HG02981 (cell line): ENCODE results near the gene SEC61A1.

Source experiments
- ATAC-seq: cut with Tn5 transposase; IDR thresholded peaks from one replicate; pipeline ENCODE4 v1.9.1; 2021; ENCODE audit warnings: mild to moderate bottlenecking, moderate library complexity; ENCODE audit not compliant: unreplicated experiment

Gene SEC61A1

DNA sequence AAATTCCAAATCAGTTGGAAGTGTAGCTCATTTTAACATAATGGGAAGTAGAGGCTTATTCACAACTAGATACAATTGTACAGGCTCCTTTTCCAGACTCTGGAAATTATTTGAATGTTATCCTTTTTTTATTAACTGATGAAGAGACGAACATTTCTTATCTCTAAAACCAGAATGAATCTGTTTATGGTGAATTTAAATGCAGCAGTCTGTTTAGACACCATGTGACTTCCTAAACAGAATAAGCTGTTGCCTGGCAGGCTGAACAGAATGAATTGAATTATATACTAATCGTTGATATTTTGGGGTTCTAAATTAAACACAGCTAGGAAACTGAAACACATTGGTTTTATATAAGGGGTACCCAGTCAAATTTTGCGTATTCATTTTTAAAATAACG, 4.0 kb downstream of the SEC61A1 start:
- ATAC-seq, result no peak

DNA sequence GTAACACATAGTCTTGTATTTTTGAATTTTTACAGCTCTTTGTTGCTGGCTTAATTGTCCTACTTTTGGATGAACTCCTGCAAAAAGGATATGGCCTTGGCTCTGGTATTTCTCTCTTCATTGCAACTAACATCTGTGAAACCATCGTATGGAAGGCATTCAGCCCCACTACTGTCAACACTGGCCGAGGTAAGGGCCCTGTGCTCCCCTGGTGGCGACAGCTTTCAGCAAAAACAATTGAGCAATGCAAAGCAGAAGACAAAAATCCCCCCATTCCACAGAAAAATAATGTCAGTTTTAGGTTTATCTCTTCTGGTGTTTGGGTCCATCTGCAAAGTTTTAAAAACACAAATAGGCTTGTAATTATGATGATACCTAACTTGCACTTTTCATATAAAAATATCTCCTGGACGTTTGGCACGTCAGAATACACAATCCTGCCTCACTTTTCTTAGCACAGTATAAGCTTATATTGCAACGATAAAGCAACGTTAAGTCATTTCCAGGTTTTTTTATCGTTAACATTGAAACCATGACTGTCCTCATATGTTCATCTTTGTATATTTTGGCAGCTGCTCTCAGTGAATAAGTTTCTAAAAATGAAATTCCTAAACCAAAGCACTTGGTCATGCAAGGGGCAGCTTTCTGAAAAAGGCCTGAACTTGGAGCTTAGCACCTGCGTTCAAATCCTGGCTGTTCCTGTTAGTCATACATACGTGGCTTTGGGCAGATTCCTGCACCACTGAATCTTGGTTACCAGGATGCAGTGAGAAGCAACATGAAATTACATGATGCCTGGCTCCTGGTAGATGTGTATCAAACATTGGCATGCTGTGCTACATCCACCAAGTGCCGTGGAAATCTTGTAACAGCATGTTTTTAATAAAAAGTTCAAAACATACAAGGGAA, 8.5 kb downstream of the SEC61A1 start:
- ATAC-seq, result no peak

GRCh38 chr3:128062033-128062745, 10.0 kb downstream of the SEC61A1 start:
- ATAC-seq, result no peak

DNA sequence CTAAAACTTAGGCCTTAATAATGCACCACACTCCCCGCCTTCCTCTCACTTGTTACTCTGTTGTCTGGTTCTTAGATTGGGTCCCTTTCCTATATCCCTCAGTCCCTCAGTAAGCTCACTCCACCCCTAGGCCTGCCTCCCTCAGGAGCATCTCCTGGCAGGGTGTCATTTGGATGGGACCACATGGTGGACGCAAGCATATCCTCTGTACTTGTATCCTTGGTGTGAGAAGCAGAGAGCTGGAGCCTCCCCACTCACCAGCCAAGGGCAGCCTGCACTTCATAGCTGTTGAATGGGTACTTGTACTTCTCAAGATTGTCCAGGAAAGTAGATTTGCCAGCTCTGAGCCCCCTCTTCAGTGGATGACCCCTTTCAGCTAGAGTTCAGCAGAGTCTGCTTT, 11.6 kb downstream of the SEC61A1 start:
- no peak for ATAC-seq

- ATAC-seq, result no peak
Observed at GRCh38 chr3:128064962-128065361, 12.7 kb downstream of the SEC61A1 start.

DNA sequence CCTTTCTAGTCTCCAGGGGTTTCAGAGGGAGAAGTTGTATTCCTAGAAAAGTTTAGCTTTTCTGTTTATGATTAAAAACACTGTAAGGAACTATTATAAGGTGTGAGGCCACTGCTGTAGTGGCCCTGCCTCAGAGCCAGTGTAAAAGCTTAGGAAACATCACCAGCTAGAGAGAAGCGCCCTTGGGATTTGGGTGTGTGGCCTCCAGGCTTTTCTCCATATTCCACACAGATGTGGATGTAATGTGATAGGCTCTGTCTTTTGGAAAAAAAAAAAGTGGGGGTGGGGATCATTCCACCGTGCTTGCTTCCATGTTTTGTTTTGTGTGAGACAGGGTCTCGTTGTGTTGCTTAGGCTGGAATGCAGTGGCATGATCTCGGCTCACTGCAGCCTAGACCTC, 13.9 kb downstream of the SEC61A1 start:
- ATAC-seq, result no peak

- ATAC-seq, result no peak
Observed at GRCh38 chr3:128066676-128067075, 14.4 kb downstream of the SEC61A1 start.

DNA sequence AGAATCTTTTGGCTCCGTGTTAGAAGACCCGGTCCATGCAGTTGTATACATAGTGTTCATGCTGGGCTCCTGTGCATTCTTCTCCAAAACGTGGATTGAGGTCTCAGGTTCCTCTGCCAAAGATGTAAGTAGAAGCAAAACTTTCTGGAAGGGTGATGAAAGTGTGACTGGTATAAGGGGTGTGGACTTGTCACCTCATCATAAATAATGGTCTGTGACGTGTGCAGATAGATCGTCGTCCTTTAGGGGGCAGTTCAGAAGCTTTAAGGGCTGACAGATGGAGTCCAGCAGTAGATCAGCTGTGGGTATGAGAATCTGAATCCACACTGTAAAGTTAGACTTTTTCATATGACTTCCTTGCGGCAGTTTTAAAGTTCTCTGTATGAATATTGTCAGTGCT, 15.3 kb downstream of the SEC61A1 start:
- ATAC-seq, result no peak

DNA sequence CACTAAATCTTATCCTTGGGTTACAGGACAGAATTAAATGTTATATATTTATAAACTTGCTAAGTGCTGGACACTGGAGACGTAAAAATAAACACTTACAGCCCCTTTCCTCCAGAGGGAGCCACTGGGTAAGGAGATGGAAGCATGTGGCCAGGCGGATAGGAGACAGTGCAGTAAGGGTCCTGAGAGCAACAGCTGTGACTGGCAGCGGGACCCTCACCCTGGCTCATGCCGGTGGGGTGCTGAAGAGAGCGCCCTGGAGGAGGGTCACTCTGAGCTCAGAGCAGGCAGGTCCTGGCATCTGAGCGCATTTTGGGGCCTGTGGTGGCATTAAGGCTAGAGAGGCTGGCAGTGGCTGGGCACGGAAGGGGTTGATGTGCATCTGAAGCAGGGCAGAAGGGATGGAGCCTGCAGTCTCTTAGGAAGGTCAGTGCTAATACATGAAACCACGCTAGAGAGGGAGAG, 16.0 kb downstream of the SEC61A1 start:
- no peak for ATAC-seq

GRCh38 chr3:128069271-128069670, 17.0 kb downstream of the SEC61A1 start:
- no peak for ATAC-seq

GRCh38 chr3:128070898-128071591, 18.8 kb downstream of the SEC61A1 start:
- no peak for ATAC-seq

GRCh38 chr3:128071771-128072453, 19.7 kb downstream of the SEC61A1 start:
- ATAC-seq, result no peak

- ATAC-seq, result no peak
Observed at GRCh38 chr3:128072454-128073184, 20.4 kb downstream of the SEC61A1 start.

DNA sequence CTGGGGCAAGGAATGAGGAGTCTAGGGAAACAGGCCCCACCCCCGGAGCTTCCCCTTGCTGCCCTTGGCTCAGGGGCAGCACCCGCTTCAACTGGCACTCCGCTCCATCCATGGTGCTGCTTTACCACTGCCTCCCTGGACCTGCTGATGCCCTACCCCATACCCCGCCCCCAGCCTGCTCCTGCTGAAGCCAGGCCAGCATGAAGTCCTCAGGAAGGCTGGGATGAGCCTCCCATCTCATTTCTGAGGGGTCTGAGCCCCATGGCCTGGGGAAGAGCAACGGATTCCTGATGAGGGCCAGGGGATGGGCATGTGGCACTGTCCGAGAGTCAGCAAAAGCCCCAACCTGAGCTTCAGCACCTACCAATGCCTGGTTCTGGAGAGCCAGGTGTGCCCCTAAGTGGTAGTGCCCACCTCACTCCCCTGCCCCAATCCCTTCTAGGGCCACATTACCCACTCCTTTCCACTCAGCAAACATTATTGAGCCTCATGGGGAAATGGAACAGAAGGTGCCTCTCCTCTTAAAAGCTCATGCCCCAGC, 21.0 kb downstream of the SEC61A1 start:
- ATAC-seq, result no peak

GRCh38 chr3:128073807-128074206, 21.6 kb downstream of the SEC61A1 start:
- no peak for ATAC-seq

DNA sequence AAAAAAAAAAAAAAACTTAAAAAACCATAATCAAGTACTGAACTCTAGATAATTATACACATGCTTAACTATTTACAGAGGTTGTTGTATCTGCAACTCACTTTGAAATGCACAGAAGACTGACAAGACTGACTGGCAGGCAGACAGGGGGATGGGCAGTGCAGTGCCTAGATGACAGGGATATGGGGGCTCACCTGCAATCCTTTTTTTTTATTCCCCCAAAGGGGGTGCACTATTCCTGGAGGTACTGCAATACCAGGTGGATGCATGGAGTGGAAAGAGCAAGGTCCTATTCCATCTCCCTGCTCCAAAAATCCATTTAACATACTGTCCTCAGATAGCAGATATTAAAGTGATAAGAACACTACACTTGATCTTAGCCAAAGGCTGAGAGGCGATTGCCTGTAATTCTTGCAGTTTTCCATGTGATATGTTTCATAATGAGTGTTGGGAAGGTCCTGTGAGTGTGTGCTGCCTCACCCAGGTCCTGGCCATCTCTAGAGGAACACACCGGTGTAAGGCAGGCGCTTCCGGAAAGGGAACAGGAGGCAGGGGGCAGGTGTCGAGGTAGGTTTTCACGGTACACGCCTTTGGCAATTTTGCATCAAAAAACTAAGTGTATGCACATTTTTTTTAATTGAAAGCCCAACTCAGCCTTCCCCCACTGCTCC, 22.7 kb downstream of the SEC61A1 start:
- no peak for ATAC-seq

DNA sequence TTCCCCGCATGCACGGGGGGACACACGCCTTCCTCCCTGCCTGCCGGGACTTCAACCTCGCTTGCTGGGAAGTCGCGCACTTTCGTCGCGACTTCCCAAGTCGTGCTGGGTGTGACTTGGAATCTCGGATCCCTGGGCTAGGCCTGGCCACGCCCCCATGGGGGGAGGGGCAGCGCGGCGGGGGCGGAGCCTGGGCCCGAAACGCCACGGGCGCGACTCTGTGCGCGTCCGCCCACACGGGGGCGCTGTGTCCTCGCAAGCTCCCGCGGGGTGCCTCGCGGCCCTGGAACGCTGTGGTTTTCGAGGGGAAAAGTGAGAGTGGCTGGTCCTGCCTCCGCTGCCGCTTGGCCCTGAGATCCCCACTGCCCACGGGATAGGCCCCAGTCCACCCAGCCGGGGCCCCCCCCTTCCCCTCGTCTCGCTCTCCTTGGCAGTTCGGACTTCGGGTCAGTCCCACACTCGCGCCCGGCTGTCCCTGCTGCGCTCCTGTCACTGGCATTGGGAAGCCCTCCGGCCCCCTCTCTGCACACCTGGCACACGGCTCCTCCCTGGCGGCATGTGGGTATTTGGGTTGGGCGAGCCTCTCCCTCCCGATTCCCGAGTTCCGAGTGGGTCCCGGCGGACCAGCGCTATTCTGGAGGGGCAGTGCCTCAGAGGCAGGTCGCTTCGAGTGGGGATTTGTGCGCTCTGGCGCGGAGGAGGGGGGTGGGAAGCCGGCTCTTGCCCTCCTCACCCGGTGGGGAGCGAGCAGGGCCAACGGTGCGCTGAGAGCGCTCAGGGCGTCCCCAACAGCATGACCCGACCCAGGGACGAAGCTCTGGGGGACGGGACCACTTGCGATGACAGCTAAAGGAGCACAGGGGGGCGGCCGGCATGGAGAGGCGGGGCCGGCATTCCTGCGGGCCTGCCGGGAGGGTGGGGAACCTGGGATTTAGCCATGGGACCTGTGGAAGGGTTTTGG, 23.6 kb downstream of the SEC61A1 start:
- peak; percentile 55 for ATAC-seq

GRCh38 chr3:128076483-128077201, 24.4 kb downstream of the SEC61A1 start:
- ATAC-seq, result no peak
